Measurements from ENCODE around the gene OR6M1.

OR6M1 gene

DNA sequence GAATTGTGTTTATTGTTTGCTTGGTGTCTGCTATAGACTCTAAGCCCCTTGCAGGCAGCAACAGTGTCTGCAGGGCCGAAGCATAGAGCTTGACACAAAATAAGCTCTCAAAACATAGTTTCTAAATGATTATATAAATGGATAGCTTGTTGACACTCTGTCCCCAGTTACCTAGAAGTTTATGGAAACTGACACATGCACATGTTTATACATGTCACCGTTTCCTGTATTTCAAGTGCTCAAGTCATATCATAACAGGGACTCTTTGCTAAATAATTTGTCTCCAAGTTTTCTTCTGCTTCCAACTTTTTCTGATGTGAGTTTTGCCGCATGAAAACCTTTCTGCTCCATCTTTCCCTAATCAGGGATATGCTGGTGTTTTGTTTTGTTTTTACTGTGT, 48.2 kb downstream of the OR6M1 start:
- Histone ChIP-seq H3K36me3 (ENCODE audit: control insufficient read depth in 2 of 2, insufficient read depth in 1 of 2, low read length in 2 of 2) (no peaks in the 10 kb centered on the region), H3K4me1 (ENCODE audit: control insufficient read depth, insufficient read depth, low read length) (no peaks in the 10 kb centered on the region), H3K27ac (ENCODE audit: extremely low read depth, low read depth, low read length) (no peak overlapping the region), H3K4me3 (ENCODE audit: low read depth, low read length) (no peak overlapping the region), H3K9me3 (ENCODE audit: control insufficient read depth, insufficient read depth, low read depth, low read length) (no peaks in the 10 kb centered on the region)
- ChIA-PET CTCF (interaction anchor here (1.0 kb wide), 1 partner anchor 314 kb away, joined by 3 read pairs; no protein-coding TSS in a partner anchor), POLR2A (no interaction called here)
- TF ChIP-seq ZSCAN16 (tag by site-specific recombination; IDR thresholded peaks at IDR 0.05) (no peak), ZNF157 (tag by site-specific recombination; IDR thresholded peaks at IDR 0.05) (no peak), FEZF1 (tag by site-specific recombination; IDR thresholded peaks at IDR 0.05) (no peak), ZNF324 (tag by site-specific recombination; IDR thresholded peaks at IDR 0.05) (no peak), ZNF830 (tag by site-specific recombination; IDR thresholded peaks at IDR 0.05; ENCODE audit: low read depth) (no peak), ZNF366 (tag by site-specific recombination; conservative IDR thresholded peaks at IDR 0.05) (no peak), ZNF211 (tag by site-specific recombination; IDR thresholded peaks at IDR 0.05; ENCODE audit: low read depth) (no peak), GFI1B (tag by site-specific recombination; IDR thresholded peaks at IDR 0.05) (no peak), ZNF292 (tag by site-specific recombination; IDR thresholded peaks at IDR 0.05; ENCODE audit: borderline replicate concordance, low read depth) (no peak), ZBTB7A (tag by site-specific recombination; IDR thresholded peaks at IDR 0.05; ENCODE audit: low read depth) (no peak)
- TF ChIP-seq, protein P1, sequence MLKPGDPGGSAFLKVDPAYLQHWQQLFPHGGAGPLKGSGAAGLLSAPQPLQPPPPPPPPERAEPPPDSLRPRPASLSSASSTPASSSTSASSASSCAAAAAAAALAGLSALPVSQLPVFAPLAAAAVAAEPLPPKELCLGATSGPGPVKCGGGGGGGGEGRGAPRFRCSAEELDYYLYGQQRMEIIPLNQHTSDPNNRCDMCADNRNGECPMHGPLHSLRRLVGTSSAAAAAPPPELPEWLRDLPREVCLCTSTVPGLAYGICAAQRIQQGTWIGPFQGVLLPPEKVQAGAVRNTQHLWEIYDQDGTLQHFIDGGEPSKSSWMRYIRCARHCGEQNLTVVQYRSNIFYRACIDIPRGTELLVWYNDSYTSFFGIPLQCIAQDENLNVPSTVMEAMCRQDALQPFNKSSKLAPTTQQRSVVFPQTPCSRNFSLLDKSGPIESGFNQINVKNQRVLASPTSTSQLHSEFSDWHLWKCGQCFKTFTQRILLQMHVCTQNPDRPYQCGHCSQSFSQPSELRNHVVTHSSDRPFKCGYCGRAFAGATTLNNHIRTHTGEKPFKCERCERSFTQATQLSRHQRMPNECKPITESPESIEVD (tag by site-specific recombination; IDR thresholded peaks at IDR 0.05) = no peak
- TF ChIP-seq, protein P2, sequence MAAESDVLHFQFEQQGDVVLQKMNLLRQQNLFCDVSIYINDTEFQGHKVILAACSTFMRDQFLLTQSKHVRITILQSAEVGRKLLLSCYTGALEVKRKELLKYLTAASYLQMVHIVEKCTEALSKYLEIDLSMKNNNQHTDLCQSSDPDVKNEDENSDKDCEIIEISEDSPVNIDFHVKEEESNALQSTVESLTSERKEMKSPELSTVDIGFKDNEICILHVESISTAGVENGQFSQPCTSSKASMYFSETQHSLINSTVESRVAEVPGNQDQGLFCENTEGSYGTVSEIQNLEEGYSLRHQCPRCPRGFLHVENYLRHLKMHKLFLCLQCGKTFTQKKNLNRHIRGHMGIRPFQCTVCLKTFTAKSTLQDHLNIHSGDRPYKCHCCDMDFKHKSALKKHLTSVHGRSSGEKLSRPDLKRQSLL (tag by site-specific recombination; IDR thresholded peaks at IDR 0.05) = no peak
- TF ChIP-seq, protein P3, sequence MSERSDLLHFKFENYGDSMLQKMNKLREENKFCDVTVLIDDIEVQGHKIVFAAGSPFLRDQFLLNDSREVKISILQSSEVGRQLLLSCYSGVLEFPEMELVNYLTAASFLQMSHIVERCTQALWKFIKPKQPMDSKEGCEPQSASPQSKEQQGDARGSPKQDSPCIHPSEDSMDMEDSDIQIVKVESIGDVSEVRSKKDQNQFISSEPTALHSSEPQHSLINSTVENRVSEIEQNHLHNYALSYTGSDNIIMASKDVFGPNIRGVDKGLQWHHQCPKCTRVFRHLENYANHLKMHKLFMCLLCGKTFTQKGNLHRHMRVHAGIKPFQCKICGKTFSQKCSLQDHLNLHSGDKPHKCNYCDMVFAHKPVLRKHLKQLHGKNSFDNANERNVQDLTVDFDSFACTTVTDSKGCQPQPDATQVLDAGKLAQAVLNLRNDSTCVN (tag by site-specific recombination; optimal IDR thresholded peaks at IDR 0.05) = no peak

DNA sequence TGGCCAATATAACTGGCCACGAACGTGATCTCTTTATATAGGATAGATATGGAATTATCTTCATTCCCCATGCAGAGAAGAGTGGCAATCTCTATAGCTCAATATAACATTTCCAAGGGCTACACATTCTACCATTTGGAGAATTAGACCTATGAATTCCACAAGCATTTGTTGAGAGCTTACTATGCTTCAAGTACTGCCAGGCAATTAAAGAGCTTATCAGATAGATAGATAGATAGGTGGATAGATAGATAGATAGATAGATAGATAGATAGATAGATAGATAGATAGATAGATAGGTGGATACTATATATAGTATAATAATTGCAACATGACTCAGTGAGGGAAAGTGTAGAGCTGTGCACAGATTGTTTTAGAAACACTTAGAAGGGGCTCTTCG, 50.3 kb downstream of the OR6M1 start:
- POLR2A ChIA-PET = no interaction called here
- Histone ChIP-seq H3K27ac (ENCODE audit: extremely low read depth, low read depth, low read length) (no peak overlapping the region), H3K9me3 (ENCODE audit: control insufficient read depth, insufficient read depth, low read depth, low read length) (no peaks in the 10 kb centered on the region), H3K36me3 (ENCODE audit: control insufficient read depth in 2 of 2, insufficient read depth in 1 of 2, low read length in 2 of 2) (no peaks in the 10 kb centered on the region), H3K4me3 (ENCODE audit: low read depth, low read length) (no peak overlapping the region), H3K4me1 (ENCODE audit: control insufficient read depth, insufficient read depth, low read length) (no peaks in the 10 kb centered on the region)
- CTCF ChIA-PET = interaction anchor here (1.2 kb wide), 1 partner anchor 115 kb away, joined by 3 read pairs; no protein-coding TSS in a partner anchor
- no peak for TF ChIP-seq ZNF16 (tag by site-specific recombination; IDR thresholded peaks at IDR 0.05; ENCODE audit: low read depth)
- TF ChIP-seq, protein P4, sequence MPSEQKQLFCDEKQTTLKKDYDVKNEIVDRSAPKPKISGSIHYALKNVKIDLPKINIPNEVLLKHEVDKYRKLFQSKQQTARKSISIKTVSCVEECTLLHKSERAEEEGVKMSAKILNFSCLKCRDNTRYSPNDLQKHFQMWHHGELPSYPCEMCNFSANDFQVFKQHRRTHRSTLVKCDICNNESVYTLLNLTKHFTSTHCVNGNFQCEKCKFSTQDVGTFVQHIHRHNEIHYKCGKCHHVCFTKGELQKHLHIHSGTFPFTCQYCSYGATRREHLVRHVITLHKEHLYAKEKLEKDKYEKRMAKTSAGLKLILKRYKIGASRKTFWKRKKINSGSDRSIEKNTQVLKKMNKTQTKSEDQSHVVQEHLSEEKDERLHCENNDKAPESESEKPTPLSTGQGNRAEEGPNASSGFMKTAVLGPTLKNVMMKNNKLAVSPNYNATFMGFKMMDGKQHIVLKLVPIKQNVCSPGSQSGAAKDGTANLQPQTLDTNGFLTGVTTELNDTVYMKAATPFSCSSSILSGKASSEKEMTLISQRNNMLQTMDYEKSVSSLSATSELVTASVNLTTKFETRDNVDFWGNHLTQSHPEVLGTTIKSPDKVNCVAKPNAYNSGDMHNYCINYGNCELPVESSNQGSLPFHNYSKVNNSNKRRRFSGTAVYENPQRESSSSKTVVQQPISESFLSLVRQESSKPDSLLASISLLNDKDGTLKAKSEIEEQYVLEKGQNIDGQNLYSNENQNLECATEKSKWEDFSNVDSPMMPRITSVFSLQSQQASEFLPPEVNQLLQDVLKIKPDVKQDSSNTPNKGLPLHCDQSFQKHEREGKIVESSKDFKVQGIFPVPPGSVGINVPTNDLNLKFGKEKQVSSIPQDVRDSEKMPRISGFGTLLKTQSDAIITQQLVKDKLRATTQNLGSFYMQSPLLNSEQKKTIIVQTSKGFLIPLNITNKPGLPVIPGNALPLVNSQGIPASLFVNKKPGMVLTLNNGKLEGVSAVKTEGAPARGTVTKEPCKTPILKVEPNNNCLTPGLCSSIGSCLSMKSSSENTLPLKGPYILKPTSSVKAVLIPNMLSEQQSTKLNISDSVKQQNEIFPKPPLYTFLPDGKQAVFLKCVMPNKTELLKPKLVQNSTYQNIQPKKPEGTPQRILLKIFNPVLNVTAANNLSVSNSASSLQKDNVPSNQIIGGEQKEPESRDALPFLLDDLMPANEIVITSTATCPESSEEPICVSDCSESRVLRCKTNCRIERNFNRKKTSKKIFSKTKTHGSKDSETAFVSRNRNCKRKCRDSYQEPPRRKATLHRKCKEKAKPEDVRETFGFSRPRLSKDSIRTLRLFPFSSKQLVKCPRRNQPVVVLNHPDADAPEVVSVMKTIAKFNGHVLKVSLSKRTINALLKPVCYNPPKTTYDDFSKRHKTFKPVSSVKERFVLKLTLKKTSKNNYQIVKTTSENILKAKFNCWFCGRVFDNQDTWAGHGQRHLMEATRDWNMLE (tag by site-specific recombination; conservative IDR thresholded peaks at IDR 0.05; ENCODE audit: low read depth) = no peak
- TF ChIP-seq GLI2 (tag by site-specific recombination; IDR thresholded peaks at IDR 0.05; ENCODE audit: borderline replicate concordance, low read depth) = no peak

Data from HEK293 (cell line).